Activated CD8-positive, alpha-beta T cell treated with anti-CD3 and anti-CD28 coated beads for 36 hours (primary cell): Measurements from ENCODE around the gene CHL1. TPM values are rescaled to one million over a fixed set of nuclear protein-coding genes. Genes with fewer than 3 reads are reported as not detected.

Source experiments
- ATAC-seq: fragments of 200-7000 bp; cut with Tn5 transposase; one replicate; pipeline ENCODE4 v1.10.0; 2021; ENCODE audit warnings: mild to moderate bottlenecking, moderate library complexity
- CTCF ChIA-PET: fragments of 350-600 bp; sonication (Branson Sonifier 250); formaldehyde crosslinking; loops from one replicate; lab custom pipeline; 2021; ENCODE audit warnings: antibody characterized with exemption; lab: Charles Lee
- POLR2A ChIA-PET: fragments of 350-600 bp; sonication (Branson Sonifier 250); formaldehyde crosslinking; loops from one replicate; lab custom pipeline; 2021; ENCODE audit warnings: antibody characterized with exemption; lab: Charles Lee
- DNase-seq: peaks from one replicate; pipeline ENCODE4 v3.0.0-alpha.2; 2020
- H3K27ac Mint-ChIP-seq: one replicate; pipeline ENCODE4 v1.8.0; 2021; ENCODE audit warnings: mild to moderate bottlenecking, mixed read lengths
- H3K27me3 Mint-ChIP-seq: one replicate; pipeline ENCODE4 v1.8.0; 2021; ENCODE audit warnings: mixed read lengths
- H3K36me3 Mint-ChIP-seq: one replicate; pipeline ENCODE4 v1.8.0; 2021; ENCODE audit warnings: low read depth, mixed read lengths
- H3K4me1 Mint-ChIP-seq: one replicate; pipeline ENCODE4 v1.8.0; 2021; ENCODE audit warnings: low read depth, mixed read lengths
- H3K4me3 Mint-ChIP-seq: one replicate; pipeline ENCODE4 v1.8.0; 2021; ENCODE audit warnings: mild to moderate bottlenecking, moderate library complexity, mixed read lengths
- H3K9me3 Mint-ChIP-seq: one replicate; pipeline ENCODE4 v1.8.0; 2021; ENCODE audit warnings: mixed read lengths
- intact Hi-C: fragments of 100-400 bp; cut with micrococcal nuclease; formaldehyde crosslinking; loops from one replicate; pipeline ENCODE4 v1.10.0; 2022
- total RNA-seq, 2 experiments: library from RNA; stranded (reverse); gene quantifications; one replicate each; pipeline ENCODE4 v1.2.3, GENCODE V29; 2021
- TF ChIP-seq, protein P1 (sequence below): fragments of 200-600 bp; IDR thresholded peaks from one replicate; pipeline ENCODE4 v1.8.0; 2022; ENCODE audit warnings: antibody characterized with exemption, mild to moderate bottlenecking

The CHL1 gene, protein sequence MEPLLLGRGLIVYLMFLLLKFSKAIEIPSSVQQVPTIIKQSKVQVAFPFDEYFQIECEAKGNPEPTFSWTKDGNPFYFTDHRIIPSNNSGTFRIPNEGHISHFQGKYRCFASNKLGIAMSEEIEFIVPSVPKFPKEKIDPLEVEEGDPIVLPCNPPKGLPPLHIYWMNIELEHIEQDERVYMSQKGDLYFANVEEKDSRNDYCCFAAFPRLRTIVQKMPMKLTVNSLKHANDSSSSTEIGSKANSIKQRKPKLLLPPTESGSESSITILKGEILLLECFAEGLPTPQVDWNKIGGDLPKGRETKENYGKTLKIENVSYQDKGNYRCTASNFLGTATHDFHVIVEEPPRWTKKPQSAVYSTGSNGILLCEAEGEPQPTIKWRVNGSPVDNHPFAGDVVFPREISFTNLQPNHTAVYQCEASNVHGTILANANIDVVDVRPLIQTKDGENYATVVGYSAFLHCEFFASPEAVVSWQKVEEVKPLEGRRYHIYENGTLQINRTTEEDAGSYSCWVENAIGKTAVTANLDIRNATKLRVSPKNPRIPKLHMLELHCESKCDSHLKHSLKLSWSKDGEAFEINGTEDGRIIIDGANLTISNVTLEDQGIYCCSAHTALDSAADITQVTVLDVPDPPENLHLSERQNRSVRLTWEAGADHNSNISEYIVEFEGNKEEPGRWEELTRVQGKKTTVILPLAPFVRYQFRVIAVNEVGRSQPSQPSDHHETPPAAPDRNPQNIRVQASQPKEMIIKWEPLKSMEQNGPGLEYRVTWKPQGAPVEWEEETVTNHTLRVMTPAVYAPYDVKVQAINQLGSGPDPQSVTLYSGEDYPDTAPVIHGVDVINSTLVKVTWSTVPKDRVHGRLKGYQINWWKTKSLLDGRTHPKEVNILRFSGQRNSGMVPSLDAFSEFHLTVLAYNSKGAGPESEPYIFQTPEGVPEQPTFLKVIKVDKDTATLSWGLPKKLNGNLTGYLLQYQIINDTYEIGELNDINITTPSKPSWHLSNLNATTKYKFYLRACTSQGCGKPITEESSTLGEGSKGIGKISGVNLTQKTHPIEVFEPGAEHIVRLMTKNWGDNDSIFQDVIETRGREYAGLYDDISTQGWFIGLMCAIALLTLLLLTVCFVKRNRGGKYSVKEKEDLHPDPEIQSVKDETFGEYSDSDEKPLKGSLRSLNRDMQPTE (N-terminal part only)
- total RNA-seq: not detected

- DNase-seq (no peak), ATAC-seq (no peak)
- Mint-ChIP-seq H3K4me1 (no peaks in the 10 kb centered on the region), H3K36me3 (no peaks in the 10 kb centered on the region), H3K9me3 (no peaks in the 10 kb centered on the region), H3K27ac (no peak within 1 kb of the TSS), H3K4me3 (no peak within 1 kb of the TSS), H3K27me3 (peaks cover 24% of the 10 kb centered on the region)
- ChIA-PET POLR2A (no interaction called here), CTCF (no interaction called here)
- intact Hi-C loops: no loop called here
- TF ChIP-seq, protein P1, sequence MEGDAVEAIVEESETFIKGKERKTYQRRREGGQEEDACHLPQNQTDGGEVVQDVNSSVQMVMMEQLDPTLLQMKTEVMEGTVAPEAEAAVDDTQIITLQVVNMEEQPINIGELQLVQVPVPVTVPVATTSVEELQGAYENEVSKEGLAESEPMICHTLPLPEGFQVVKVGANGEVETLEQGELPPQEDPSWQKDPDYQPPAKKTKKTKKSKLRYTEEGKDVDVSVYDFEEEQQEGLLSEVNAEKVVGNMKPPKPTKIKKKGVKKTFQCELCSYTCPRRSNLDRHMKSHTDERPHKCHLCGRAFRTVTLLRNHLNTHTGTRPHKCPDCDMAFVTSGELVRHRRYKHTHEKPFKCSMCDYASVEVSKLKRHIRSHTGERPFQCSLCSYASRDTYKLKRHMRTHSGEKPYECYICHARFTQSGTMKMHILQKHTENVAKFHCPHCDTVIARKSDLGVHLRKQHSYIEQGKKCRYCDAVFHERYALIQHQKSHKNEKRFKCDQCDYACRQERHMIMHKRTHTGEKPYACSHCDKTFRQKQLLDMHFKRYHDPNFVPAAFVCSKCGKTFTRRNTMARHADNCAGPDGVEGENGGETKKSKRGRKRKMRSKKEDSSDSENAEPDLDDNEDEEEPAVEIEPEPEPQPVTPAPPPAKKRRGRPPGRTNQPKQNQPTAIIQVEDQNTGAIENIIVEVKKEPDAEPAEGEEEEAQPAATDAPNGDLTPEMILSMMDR: no peak
Observed at GRCh38 chr3:196311-197148, at the start of gene CHL1. Gene CHL1 (plus strand): TSS chr3:196763. CDS start chr3:319777, 123,014 bp downstream.

DNA sequence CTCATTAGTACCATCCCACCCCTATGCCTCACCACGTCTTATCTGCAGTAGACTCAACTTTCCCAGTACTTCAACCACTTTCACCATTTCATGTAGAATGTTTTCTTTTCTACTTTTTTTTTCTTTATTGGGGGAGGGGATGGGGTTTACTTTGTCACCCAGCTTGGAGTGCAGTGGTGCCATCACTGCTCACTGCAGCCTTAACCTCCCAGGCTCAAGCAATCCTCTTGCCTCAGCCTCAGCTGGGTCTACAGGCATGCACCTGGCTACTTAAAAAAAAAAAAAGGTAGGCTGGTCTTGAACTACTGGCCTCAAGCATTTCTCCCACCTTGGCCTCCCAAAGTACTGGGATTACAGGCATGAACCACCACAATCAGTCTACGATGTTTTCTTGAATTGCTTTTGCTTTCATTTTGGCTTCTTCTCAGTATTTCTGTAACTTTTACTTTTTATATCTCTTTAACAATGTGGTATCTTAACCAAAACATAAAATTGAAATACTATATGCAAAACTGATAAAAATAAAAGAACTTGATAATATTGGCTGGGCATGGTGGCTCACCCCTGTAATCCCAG lies 44.9 kb upstream of the CHL1 start:
- H3K9me3 Mint-ChIP-seq: peaks cover 3% of the 10 kb centered on the region
- DNase-seq (no peak), ATAC-seq (no peak)
- ChIA-PET CTCF (no interaction called here), POLR2A (no interaction called here)
- H3K27ac Mint-ChIP-seq: no peak overlapping the region
- H3K27me3 Mint-ChIP-seq: peaks cover 3% of the 10 kb centered on the region
- intact Hi-C loops: no loop called here
- no peak overlapping the region for H3K4me3 Mint-ChIP-seq
- H3K36me3 Mint-ChIP-seq: no peaks in the 10 kb centered on the region
- no peaks in the 10 kb centered on the region for H3K4me1 Mint-ChIP-seq
- TF ChIP-seq, protein P1: no peak

DNA sequence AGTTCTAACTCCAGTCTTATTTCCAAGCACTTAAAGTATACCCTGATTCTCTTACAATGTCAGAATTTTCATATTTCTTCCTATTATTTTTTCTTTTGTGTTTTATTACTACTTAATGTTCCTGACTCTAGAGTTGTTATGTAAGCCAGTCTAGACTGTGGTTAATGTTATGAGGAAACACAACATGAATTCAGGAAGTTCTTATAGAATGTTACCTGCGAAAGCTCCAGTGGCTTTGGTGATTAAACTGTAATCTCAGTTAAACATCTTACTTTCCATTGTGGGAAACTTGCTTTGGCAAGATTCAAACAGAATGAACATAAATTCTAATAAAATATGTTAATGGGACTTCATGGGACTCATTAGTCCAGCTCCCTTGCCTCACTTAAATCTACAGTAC lies 36.6 kb upstream of the CHL1 start:
- ATAC-seq (no peak), DNase-seq (no peak)
- TF ChIP-seq, protein P1: no peak
- Mint-ChIP-seq H3K27ac (no peak overlapping the region), H3K9me3 (no peaks in the 10 kb centered on the region), H3K27me3 (peaks cover 5% of the 10 kb centered on the region), H3K4me3 (no peak overlapping the region), H3K4me1 (no peaks in the 10 kb centered on the region), H3K36me3 (no peaks in the 10 kb centered on the region)
- intact Hi-C loops: no loop called here
- CTCF ChIA-PET: no interaction called here
- POLR2A ChIA-PET: no interaction called here

GRCh38 chr3:166071-166470 lies 30.5 kb upstream of the CHL1 start:
- intact Hi-C loops: no loop called here
- POLR2A ChIA-PET: no interaction called here

More at GRCh38 chr3:166071-166470, 30.5 kb upstream of the CHL1 start:
- Mint-ChIP-seq H3K9me3 (no peaks in the 10 kb centered on the region), H3K27me3 (peaks cover 4% of the 10 kb centered on the region), H3K4me3 (no peak overlapping the region), H3K27ac (no peak overlapping the region), H3K4me1 (no peaks in the 10 kb centered on the region), H3K36me3 (no peaks in the 10 kb centered on the region)
- TF ChIP-seq, protein P1: no peak
- no peak for DNase-seq
- no peak for ATAC-seq
- CTCF ChIA-PET: no interaction called here
